HG02852 (cell line): ENCODE measurements around the gene EXOSC5.
"Not testable (repeated sequence)": the region's sequence is repeated elsewhere in the genome, so short reads cannot be mapped to it uniquely, and the experiment has no call there.

Experiments used
- ATAC-seq: cut with Tn5 transposase; IDR thresholded peaks from one replicate; pipeline ENCODE4 v1.9.1; 2021; ENCODE audit warnings: mild to moderate bottlenecking, moderate library complexity; ENCODE audit not compliant: unreplicated experiment

The EXOSC5 gene

GRCh38 chr19:41408846-41409245 lies 11.7 kb upstream of the EXOSC5 start:
- not testable (repeated sequence) for ATAC-seq

GRCh38 chr19:41408256-41408655 lies 11.1 kb upstream of the EXOSC5 start:
- ATAC-seq = no peak

GRCh38 chr19:41407271-41407670 lies 10.1 kb upstream of the EXOSC5 start:
- ATAC-seq = no peak

DNA sequence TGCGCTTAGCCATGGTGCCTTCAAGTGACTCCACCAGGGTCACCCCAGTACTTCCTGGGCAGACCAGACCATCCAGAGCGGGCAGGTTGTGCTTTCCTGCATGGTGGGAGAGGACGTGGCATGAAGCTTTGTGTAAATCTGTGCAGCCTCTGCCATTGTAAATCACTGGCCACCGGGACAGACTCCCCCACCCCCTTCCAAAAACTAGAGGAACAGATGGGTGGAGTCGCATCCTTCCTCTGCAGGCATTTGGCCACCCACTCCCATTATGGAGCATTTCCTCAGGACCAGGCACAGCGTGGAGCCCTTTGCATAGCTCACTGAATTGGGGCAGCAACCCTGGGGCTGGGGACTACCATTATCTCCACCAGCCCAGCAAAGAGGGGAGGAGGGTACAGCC lies 8.6 kb upstream of the EXOSC5 start:
- ATAC-seq = no peak

DNA sequence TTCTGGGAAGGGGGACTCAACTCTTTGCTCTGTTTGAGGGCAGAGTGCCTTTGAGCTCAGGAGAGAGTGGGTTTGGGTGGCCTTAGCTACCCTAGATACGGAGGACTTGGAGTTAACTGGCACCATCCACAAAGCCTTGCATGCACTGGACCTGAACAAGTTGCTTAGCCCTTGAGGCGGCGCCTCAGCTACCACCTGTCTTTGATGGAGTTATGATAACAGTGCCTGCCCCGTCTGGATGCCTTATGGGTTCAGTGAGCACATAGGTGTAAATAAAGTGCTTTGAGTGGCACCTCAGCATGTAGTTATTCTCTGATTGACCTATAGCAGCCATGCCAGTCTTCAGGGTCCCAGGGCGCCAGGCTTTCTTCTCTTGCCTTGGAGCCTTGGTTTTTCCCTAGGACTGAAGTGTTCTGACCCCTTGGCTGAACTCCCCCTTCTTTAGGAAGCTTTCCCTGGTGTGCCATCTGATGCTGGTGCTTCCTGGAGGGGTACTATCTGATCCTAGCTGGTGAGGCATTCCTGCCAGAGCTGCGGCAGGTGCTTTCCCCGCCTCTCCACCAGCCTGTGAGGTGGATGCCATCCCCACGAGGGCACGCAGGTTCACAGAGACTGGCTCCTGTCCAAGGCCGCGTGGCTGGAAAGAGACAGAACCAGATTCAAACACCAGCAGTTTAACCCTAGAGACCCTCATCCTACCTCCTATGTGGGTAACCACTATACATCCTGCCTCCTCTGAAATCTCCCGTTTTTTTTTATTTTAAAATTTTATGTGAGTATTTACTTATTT lies 6.2 kb upstream of the EXOSC5 start:
- no peak for ATAC-seq

DNA sequence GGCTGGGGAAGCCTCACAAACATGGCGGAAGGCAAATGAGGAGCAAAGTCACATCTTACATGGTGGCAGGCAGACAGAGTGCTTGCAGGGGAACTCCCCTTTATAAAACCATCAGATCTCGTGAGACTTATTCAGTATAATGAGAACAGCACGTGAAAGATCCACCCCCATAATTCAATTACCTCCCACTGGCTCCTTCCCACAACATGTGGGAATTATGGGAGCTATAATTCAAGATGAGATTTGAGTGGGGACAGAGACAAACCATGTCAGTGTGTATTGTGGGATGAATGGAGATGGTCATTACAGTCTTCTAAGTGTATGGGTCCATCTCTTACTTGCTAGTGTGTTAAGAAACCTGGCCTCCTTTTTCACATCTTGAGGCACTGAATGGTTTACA lies 4.9 kb upstream of the EXOSC5 start:
- no peak for ATAC-seq

DNA sequence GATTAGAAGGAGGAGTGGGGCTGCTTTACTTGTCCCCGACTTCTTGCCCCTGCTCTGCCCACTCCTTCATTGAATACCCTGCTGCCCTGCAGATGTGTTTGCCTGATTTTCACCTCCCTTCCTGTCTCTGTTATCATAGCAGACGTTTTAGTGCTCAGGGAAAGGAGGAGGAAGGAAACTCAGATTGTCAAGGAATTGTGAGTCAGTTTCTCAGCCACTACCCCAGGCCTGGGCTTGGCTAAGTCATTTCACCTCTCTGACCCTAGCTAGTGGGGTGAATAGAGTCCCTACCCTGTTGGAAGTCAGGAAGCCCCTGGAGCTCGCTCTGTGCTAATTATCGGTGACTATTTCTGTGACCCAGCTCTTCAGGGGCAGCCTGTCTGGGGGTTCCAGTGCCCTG lies 4.3 kb upstream of the EXOSC5 start:
- no peak for ATAC-seq

DNA sequence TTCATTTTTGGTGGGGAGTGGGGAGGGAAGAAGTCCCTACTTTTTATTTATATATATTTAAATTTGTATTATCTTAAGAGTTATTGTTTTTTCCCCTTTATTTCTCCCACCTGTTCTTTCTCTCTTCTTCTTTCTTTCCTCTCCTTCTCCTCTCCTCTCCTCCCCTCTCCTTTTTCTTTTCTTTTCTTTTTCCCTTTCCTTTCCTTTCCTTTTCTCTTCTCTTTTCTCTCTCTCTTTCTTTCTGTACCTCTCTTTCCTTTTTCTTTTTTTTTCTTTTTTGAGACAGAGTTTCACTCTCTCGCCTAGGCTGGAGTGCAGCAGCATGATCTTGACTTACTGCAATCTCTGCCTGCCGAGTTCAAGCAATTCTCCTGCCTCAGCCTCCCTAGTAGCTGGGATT lies 2.4 kb upstream of the EXOSC5 start:
- no peak for ATAC-seq

- ATAC-seq = no peak
Observed at GRCh38 chr19:41399091-41399490, 1.9 kb upstream of the EXOSC5 start.

- no peak for ATAC-seq
Observed at GRCh38 chr19:41398598-41398997, 1.4 kb upstream of the EXOSC5 start.

- ATAC-seq = no peak
Observed at GRCh38 chr19:41398050-41398418, 875 bp upstream of the EXOSC5 start.

- no peak for ATAC-seq
Observed at GRCh38 chr19:41395355-41395754, 1.8 kb downstream of the EXOSC5 start.

DNA sequence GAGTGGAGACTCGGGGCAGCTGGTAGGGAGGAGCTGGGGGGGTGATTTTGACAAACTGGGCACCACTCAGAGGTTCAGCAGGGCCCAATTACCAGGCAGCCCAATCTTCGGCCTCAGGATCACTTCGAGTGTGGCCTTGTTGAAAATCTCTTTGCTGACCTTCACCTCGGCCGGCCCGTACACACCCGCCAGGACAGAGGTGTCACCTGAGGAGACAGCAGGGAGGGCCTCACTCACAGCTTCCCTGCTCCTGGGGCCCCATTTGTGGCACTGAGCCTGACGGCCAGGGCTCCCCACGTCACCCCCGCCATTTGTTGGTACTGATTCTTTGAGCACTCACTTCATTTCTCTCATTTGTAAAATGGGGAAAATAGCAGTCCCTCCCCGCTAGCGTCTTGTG lies 4.4 kb downstream of the EXOSC5 start:
- ATAC-seq = no peak

DNA sequence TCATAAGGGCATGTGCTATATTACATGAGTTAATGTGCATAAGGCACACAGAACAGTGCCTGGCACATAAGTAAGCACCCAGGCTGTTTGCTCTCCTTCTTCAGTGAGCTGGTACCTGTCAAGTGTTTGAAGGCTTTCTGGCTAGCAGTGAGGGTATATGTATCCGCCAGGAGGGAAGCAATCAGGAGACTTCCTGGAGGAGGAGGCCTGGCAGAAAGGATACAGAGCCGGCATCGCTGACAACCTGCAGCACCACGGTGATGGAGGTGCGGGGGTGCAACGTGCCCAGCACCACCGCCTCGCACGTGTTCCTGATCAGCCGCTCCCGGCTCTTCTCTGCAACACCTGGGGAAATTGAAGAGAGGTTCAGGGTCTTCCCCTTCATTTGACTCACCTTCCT lies 5.5 kb downstream of the EXOSC5 start:
- ATAC-seq = no peak

DNA sequence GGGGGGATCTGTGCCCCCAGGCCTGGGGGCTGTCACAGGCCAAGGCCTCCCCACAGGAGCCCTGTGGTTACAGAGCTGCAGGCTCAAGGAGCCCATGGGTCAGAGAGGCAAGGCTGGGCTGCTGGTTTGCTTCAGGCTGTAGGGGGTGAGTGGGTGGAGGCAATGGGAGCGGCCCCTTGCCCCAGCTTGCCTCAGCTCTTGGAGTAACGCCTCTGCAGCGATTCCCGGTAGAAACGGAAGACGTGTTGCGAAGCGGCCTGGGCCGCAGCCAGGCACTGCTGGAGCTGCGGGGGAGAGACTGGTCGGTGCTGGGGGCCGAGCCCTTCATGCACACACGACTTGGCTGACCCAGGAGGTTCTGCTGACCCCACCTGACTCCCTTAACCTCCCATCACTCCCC lies 10.7 kb downstream of the EXOSC5 start:
- ATAC-seq = no peak

- no peak for ATAC-seq
Observed at GRCh38 chr19:41384351-41384750, 12.8 kb downstream of the EXOSC5 start.

- ATAC-seq = not testable (repeated sequence)
Observed at GRCh38 chr19:41381536-41381935, 15.6 kb downstream of the EXOSC5 start.

- ATAC-seq = no peak
Observed at GRCh38 chr19:41377977-41378709, 19.0 kb downstream of the EXOSC5 start.

DNA sequence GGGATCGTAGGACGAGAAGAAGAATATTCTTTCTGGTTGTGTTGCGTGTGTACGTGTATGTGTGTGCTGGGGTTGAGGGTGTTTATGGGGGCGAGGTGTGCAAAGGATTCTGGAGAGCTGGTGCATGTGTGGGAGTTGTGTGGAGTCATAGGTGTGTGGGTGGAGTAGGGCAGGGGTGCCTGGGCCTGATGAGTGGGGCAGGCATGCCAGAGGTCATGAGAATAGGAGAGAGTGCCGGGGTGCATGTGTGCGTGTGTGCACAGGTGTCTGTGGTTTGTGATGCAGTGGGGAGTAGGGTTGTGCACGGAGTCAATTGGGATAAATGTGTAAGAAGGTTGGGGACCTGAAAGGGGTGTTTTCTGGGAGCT lies 20.2 kb downstream of the EXOSC5 start:
- no peak for ATAC-seq

- ATAC-seq = no peak
Observed at GRCh38 chr19:41376241-41376997, 20.7 kb downstream of the EXOSC5 start, which contains the start of gene TMEM91. Gene TMEM91 (plus strand): TSS chr19:41376533. CDS start chr19:41378310, 1,777 bp downstream.

DNA sequence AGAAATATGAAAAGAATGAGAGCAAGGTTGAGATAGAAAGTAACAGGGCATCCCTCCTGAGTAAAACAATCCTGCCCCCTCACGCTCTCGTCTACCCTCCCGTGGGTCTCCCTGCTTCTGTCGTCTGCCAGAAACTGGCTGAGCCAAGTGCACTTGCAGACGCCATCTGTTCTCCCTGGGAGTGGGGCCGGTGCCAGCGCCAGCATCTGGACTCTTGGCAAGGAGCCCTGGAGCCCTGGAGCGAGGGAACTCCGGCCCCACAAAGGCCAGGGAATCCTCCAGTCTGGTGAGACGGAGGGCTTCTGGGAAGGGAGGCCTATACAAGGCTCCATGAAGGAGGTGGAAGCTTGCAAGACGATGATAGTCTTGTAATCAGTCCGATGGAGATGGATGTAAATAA lies 23.2 kb downstream of the EXOSC5 start:
- no peak for ATAC-seq

- no peak for ATAC-seq
Observed at GRCh38 chr19:41372501-41372900, 24.7 kb downstream of the EXOSC5 start.
